Stimulated activated CD4-positive, alpha-beta T cell treated with anti-CD3 and anti-CD28 coated beads, Interleukin-15, amount 100 ng/mL, for 48 hours (primary cell): ENCODE data around the gene ARHGEF7.

ENCODE experiments used
- DNase-seq, 2 donors: peaks; one replicate each; pipeline ENCODE4 v3.0.0-alpha.2; 2020; ENCODE audit warnings: low read depth in 2 of 2

The ARHGEF7 gene

DNA sequence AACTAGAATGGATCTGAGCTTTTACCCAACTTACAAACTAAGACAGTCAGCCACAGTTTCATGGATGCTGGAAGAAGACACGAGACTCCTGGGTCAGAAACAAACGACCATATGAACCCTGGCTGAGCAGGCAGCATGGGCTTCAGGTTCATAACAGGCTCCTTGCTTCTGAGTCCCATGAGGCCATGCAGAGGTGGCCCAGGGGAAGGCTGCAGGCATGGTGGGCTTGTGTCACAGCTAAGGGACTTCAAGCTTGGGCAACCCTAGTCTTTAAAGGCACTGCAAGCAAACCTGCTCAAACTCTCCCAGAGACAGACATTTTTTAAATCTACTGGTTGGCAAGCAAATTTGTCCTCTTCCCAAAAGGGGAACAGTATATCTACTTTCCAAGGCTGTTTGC lies 5.1 kb upstream of the ARHGEF7 start:
- DNase-seq: no peak

DNA sequence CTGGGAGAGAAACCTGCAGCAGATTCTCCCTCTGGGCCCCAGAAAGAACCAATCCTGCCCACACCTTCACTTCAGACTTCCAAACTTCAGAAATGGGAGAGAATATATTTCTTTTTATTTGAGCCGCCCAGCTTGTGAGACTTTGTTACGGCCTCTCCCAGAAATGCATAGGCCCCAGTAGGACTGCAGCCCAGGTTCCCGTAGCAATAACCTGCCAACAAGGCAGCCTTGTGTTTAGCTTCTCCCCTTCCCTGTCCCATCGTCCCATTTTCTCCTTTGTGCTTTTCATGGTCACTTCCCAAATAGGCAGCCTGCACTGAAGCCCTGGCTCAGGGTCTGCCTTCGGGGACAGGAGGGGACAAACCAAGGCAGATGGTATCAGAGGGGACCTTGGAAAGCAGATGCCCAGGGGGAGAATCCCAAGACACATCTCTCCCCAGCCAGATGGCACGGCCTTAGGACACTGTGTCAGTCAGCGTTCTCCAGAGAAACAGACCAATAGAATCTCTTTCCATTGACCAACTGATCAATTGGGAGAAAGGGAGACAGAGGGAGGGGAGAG lies 3.7 kb upstream of the ARHGEF7 start:
- DNase-seq: no peak

DNA sequence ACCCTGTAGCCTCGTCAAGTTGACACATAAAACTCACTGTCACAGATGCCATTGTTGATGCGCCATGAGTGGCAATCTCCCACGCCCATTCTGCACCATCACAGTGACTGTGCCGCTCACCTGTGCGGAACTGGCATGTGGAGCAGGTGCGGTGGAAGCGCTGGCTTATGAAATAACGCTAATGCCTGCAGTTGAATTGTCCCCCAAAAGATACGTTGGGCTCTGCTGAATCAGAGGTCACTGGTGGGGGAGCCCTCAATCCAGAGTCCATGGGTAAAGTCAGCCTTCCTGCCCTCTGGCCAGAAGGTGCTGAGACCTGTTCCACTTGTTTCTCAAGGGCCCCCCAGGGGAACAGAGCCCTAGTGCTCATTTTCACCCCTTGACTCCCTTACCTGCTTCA lies 2.9 kb upstream of the ARHGEF7 start:
- DNase-seq: no peak

DNA sequence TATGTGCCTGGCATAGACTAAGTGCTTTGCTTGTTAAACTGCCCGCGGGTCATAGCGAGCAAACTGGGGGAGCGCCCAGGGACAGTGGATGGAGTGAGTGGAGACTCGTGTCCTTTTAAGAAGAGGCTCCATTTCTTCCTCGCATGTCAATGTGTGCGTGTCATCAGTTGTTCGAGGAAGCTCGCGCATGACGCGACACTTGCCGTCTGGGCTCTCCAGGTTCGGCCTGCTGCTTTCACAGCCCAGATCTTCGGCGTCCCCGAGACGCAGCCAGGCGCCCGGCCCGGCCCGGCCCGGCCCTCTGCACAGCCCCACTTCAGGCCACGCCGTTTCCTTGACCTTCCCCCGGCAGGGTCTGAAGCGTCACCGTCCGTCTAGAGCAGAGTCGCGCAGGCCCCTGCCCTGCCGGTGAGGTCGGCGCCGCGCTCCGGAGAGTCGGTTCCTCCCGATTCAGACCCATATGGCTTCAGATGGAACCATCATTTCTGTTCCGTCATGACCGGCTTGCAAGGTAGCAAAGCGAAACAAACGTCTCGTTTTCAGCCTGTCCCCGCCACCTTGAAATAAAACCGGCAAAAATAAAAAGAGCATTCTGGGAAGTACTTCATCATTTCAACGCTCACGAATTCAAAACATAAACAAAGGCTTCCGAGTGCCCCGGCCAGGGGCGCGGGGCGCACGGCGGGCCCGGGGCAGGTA lies 599 bp upstream of the ARHGEF7 start:
- no peak for DNase-seq

DNA sequence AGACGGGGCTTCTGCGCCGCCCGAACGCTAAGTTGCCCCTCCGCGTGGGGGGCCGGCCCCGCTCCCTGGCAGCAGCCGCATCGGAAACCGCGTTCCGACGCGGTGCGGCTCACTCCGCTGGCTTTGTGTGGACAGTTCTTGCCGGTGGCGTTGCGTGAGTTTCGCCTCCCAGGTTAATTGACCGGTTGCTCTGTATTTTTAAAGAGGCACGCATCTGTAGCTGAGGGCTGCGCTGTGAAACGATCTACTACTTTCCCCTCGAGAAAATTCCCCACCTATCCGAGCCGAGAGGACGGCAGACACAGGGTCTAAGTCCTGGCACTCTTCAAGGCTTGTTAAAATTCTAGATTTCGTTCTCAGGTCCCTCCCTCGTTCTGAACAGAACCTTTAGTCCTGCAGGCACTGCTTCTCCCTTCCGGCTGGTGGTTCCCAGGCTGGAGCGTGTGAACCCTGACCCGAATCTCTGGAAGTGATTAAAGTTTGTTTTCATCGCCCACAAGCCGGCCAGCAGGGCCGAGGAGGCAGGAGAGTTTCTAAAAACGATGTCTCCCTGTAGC lies 933 bp downstream of the ARHGEF7 start:
- DNase-seq: no peak

DNA sequence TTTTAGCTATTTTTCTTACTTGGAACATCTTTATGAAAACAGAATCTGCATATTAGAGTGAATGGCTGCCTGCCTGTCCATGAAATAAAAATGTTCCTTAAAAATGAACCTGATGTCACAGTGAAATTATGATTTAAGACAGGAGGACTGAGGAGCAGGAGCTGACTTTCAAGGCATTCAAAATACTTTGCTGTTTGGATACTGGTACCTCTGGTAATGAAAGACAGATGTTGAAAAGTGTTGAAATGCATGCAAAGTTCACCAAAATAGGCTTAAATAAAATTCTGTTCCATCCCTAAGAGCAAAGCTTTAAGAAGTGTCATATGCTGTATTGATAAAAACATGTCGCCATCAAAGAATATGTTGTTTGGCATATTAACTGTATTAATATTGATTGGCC lies 1.7 kb downstream of the ARHGEF7 start:
- DNase-seq: no peak

DNA sequence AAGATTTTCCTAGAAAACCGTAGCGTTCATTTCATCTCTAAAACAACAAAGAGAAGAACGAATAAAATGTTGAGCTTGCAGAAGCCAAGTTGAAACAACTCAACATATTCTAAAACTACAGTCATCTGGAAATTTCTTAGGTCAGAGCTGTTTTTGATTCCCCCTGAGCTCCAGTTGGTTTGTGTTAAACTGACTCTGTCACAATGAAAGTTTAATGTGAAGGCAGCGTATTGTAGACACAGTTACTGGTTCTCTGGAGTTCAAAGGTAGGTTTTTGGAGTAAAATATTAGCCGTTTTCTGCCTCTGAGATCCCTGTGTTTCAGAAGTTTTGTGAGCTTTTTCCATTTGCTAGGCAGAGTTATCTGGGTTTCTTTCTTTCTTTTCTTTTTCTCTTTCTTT lies 2.2 kb downstream of the ARHGEF7 start:
- no peak for DNase-seq

DNA sequence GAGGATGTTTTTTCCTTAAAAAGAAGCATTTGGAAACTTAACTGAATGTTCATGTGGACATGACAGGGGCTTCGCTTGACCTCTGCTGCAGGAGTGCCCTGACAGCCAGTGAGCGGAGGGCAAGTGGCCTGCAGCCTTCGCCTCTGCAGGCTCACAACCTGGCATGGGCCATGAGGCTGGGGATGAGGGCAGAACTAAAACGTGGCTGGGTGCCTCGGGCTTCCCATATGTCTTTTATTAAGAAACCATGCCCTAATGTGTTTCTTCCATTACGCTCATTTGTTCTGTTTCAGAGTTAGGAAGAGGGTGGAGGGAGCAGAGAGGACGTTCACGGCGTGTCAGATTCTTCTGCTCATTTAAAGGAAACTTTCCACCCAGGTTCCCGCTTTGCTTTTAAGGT lies 2.9 kb downstream of the ARHGEF7 start:
- no peak for DNase-seq

DNA sequence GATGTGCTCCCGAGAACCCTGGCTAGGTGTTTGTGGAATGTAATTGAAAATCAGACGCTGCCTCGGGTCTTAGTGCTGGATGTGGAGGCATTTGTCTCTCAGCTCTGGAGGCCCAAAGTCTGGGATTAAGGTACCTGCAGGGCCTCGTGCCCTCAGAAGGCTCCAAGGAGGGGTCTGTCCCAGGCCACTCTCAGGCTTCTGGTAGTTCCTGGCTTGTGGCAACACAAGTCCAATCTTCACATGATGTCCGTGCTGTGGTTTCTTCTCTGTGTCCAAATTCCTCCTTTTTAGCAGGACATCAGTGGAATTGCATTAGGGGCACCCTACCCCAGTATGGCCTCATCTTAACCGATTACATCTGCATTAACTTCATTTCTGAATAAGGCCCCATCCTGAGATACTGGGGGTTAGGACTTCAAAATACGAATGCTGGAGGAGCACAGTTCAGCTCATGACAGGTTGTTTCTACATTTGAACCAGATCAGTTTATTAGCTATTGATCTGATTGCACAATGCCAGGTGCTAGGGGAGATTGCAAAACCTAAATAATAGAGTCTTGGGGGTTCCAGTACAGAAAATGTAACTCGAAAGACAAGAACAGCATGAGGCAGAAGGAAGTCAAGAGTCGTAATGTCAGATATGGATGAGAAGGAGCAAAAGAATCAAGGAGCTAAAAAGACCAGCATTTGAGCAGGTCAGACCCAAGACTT lies 3.9 kb downstream of the ARHGEF7 start:
- no peak for DNase-seq

DNA sequence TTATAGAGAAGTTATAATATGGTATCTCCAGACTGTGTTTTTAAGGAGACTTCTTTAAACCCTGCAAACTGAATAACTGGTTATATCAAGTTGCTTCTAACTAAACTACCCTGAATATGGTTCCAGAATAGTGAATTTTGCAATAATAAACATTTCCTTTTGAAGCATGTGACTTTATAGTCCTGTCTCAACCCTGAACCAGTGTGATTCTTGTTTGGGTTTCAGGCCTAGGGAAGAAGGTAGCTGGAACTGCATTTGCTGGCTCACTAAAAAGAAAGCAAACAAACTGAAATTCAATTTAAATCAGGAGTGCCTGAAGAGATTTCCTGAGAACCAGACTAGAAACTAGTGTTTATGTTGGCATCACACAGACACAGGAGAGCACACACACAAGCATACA lies 4.9 kb downstream of the ARHGEF7 start:
- no peak for DNase-seq

DNA sequence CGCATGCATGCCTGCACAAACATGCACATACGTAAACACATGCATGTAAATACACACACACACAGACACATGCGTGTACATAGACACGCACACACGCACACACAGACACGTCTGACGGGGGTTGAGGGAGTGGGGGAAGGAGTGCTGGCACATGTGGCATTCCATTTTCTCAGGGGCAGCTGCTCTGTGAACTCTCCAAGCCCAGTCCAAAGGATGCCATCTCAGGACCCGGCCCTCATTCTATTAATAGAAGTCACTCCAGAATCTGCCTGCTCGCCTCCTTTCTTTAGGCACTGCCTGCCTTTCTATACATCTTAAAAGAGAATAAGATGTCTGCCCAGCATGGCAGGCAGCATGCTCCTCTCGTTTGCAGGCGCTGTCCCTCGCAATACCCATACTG lies 5.3 kb downstream of the ARHGEF7 start:
- no peak for DNase-seq

DNA sequence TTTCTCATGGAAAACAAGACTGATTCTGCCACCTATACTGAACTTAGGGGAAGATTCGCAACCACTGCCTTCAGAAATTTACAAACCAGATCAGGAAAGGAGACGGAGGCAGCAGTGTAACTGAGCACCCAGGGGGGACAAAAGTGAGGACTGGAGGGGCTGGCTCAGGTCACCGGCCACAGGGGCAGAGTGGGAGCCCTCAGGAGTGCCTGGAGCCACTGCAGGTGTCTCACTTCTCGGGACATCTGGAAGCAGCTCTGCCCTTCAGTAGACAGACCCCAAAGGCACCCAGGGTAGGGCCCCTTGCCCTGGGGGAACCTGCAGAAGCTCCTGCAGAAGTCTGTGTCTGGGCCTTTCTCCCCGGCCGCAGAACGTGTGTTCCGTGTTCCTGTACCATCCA lies 5.8 kb downstream of the ARHGEF7 start:
- DNase-seq: no peak

DNA sequence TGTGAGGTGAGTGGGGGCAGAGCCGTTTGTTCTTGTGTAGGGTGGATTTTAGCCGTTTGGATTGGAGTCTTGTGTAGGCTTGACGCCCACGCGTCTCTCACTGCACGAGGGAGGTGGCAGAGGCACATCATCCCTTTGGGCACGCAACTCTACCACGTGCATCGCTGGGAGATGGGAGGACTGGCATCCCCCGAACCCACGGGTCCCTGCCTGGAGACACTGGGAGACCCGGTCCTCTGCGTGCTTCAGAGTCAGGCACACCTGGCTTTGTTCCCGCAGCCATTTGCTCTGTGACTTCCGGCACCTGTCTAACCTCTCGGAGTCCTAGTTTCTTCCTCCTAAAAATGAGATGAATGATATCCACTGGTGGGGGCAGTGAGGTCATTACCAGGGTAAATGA lies 6.4 kb downstream of the ARHGEF7 start:
- DNase-seq: no peak

DNA sequence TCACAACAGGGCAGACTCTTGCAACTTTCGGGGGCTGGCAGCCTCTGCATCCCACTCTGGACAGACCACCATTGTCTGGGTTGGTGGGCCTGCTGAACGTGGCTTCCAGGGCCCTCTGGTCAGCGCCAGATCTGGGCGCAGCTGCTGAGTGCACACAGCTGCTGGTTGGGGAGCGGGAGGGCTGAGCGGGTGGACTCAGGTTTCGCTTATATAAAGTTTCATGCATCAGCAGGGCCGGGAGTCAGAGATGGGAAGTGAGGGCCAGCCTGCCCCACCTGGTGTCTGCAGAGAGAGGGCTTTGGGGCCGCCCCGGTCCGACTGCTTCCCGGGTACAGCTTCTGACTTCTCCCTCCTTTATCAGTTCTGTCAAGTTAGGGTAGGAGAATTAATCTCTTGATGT lies 6.9 kb downstream of the ARHGEF7 start:
- no peak for DNase-seq

DNA sequence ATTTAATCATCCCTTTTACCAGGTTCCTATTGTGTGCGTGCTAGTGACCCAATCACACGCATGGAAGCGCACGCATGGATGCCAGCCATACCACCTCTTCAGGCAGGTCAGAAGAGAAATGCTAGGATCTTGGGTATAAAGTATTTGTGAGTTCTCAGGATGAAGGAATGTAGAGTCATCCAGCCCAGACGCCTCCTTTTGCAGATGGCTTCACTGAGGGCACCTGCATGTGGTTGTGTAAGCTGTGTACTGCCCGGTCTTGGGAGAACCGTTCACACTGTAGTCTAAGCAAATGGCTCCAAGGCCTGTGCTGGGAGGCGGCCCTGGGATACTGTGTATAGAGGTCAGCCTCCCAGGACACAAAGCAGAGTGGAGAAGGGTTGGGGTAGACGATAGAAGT lies 7.5 kb downstream of the ARHGEF7 start:
- no peak for DNase-seq

DNA sequence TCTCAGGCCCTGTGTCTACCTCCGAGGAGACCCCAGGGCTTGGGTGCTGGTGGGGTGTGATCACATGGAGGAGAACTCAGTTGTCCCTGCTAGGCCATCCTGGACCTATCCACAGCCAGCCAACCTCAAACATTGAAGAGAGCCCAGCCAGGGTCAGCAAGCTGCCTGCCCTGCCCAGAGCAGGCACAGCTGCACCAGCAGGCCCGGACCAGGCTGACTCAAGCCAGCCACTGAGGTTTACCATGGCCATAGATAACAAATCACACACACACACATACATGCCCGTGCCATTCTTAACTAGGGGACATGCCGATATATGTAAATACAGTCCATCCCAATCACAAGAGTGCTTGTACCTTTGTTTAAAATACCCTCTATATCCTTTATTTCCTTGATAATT lies 8.1 kb downstream of the ARHGEF7 start:
- no peak for DNase-seq

DNA sequence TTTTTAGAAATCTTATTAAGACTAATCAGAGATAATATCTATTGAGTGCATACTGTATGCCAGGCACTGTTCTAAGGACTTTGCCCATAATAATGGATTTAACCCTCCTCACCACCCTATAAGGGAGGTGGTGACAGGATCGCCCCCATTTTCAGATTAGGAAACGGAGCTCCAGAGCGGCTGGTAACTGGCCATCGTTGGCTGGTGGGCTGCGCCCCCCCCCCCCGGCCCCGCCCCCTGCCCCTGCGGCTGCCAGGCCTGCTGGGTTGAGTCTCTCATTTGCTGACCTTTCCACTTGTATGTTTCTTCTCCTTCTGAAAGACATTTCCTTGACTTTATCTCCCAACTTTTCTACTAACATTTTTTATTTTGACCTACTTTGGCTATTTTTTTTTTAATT lies 8.5 kb downstream of the ARHGEF7 start:
- DNase-seq: no peak

DNA sequence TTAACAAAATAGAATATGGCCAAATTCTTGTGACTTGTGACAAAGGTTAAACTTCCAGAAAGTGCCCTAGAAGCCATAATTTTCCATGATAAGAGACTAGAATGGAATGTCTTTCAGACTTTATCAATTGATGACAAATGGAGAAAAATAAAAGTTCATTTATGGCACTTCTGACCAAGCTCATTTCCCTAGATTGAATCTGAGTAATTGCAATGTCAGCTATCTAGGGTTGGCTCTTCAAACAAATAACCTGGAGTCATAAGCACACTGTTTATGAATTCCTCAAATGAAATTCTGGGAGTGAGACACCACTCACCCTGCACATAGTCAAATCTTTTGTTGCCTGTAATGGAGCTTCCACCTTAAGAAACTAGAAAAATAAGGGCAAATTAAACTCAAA lies 11.4 kb downstream of the ARHGEF7 start:
- no peak for DNase-seq

DNA sequence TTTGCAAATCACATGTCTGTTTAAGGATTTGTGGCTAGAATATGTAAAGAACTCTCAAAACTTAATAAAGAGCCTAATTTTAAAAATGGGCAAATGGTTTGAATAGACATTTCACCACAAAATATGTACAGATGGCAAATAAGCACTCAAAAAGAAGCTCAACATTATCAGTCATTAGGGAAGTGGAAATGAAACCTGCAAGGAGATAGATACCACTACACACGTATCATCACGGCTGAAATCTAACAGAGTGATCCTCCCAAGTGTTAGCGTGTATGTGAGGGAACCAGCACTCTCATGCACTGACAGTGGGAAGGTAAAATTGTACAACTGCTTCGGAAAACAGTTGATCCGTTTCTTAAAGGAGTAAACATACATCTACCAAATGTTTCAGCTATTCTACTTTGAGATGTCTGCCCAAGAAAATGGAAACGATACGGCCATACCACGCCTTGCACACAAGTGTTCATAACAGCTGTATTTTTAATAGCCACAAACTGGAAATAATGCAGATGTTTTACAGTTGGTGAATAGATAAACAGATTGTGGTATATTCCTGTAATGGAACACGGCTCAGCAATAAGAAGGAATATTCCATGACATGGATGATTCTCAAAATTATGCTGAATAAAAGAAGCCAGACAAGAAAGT lies 14.5 kb downstream of the ARHGEF7 start:
- no peak for DNase-seq

DNA sequence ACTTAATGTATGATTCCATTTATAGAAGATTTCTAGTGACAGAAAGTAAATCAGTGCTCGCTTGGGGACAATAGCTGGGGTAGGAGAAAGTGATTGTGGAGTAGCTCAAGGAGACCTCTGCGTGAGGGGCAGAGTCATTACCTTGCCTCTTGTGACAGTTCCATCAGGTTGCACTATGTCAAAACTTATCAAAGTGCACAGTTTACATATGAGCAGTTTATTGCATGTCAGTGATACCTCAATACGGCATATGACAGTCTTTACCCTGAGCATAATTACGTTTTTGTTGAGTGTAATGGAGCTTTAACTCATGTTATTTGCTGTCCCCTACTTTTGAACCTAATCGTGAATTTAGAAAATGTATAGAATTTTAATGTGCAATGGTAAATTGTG lies 15.0 kb downstream of the ARHGEF7 start:
- no peak for DNase-seq

DNA sequence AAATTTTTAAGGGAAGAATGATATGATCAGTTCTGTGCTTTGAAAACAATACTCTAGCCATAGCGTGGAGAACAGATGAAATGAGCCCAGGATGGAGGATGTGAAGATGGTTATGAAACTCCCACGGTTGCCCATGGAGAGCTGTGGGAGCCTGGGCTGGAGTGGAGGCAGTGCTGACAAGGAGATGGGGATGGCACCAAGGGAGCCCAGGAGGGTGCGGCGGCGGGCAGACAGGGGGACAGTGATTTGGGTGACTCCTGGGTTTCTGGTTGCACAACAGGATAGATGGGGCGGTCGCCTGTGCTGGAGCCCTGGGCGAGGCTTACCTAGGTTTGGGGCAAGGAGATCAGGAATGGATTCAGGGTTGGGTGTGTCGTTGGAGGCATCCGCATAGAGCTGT lies 15.9 kb downstream of the ARHGEF7 start:
- no peak for DNase-seq

DNA sequence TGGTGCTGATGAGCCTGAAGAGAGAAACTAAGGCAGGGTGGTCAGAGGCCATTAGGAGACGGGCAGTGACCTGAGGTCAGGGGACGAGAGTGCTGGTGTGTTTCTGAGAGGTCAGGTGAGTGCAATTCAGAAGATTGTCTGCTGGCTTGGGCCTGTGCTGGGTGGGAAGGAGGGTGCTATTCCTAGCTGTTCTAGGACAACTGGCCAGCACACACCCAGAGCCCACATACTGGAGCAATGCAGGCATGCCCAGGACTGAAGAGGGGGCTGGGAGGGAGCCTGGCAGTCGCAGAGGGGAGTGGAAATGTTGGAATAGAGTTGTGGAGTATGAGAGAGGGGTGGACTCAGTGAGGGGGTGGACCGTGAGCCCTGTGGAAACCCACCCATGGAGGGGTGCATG lies 16.5 kb downstream of the ARHGEF7 start:
- DNase-seq: no peak

DNA sequence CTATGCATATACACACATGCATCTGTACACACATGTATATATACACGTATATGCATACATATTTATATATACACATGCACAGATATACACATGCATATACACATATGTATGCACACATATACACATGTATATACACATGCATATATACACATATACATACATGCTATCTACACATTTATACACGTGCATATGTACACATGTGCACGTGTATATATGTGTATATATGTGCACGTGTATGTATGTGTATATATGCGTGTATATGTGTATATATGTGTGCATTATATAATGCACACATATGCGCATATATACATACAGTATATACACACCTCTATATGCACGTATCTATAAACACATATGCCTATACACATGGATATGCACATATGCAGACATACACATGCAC lies 17.8 kb downstream of the ARHGEF7 start:
- DNase-seq: no peak
